SU-DHL-6 (cell line): ENCODE results near the gene VCAN.

Source experiments
- CTCF ChIP-seq: fragments of 200-600 bp; sonication (generic); IDR thresholded peaks from one replicate; pipeline ENCODE4 v1.5.1; 2017; ENCODE audit warnings: antibody characterized with exemption, mild to moderate bottlenecking, low read length, moderate library complexity; ENCODE audit not compliant: insufficient read depth, poor library complexity, severe bottlenecking
- EZH2phosphoT487 ChIP-seq: fragments of 200-600 bp; sonication (generic), shearing (Covaris generic); conservative IDR thresholded peaks from 2 replicates; pipeline ENCODE4 v1.6.1; 2018; ENCODE audit warnings: mild to moderate bottlenecking, antibody characterized with exemption, low read length, moderate library complexity, mixed read lengths

- no peak for TF ChIP-seq CTCF
- TF ChIP-seq EZH2phosphoT487, result no peak
Observed at GRCh38 chr5:83494087-83494620, 22.6 kb downstream of the VCAN start.
